GM19468 (cell line): ENCODE results near the gene ITPR3.

Experiments
- ATAC-seq: cut with Tn5 transposase; IDR thresholded peaks from one replicate; pipeline ENCODE4 v1.9.1; 2021; ENCODE audit warnings: mild to moderate bottlenecking, moderate library complexity, moderate number of reproducible peaks; ENCODE audit not compliant: unreplicated experiment; ENCODE audit errors: extremely low read depth

Gene ITPR3

GRCh38 chr6:33711140-33712129 lies 90.3 kb downstream of the ITPR3 start, which contains the start of gene UQCC2:
UQCC2 (minus strand) TSS chr6:33711700; CDS start chr6:33711686, 14 bp downstream.
- ATAC-seq, result peak; percentile 74

- ATAC-seq, result no peak
Measured at GRCh38 chr6:33712914-33713313, 91.8 kb downstream of the ITPR3 start.

- ATAC-seq, result no peak
Measured at GRCh38 chr6:33713786-33714185, 92.7 kb downstream of the ITPR3 start.

- no peak for ATAC-seq
Measured at GRCh38 chr6:33714385-33715040, 93.4 kb downstream of the ITPR3 start.

GRCh38 chr6:33716379-33716778 lies 95.3 kb downstream of the ITPR3 start:
- ATAC-seq, result no peak

- no peak for ATAC-seq
Measured at GRCh38 chr6:33716890-33717632, 95.9 kb downstream of the ITPR3 start.

GRCh38 chr6:33717934-33718455 lies 96.9 kb downstream of the ITPR3 start:
- ATAC-seq, result no peak

GRCh38 chr6:33718713-33719112 lies 97.6 kb downstream of the ITPR3 start:
- ATAC-seq, result no peak

- no peak for ATAC-seq
Measured at GRCh38 chr6:33719326-33719987, 98.3 kb downstream of the ITPR3 start.

GRCh38 chr6:33720998-33721397 lies 99.9 kb downstream of the ITPR3 start:
- ATAC-seq, result no peak

- ATAC-seq, result no peak
Measured at GRCh38 chr6:33721508-33721907, 100.4 kb downstream of the ITPR3 start.

GRCh38 chr6:33722103-33722623 lies 101.0 kb downstream of the ITPR3 start:
- ATAC-seq, result no peak

- ATAC-seq, result no peak
Measured at GRCh38 chr6:33723371-33724085, 102.4 kb downstream of the ITPR3 start.

- no peak for ATAC-seq
Measured at GRCh38 chr6:33724102-33725023, 103.2 kb downstream of the ITPR3 start.

GRCh38 chr6:33725222-33725621 lies 104.1 kb downstream of the ITPR3 start:
- no peak for ATAC-seq

GRCh38 chr6:33725891-33726673 lies 105.0 kb downstream of the ITPR3 start:
- no peak for ATAC-seq

- no peak for ATAC-seq
Measured at GRCh38 chr6:33726696-33727095, 105.6 kb downstream of the ITPR3 start.
